ENCODE measurements around the gene PRKCQ.
"Not testable (repeated sequence)": the region's sequence is repeated elsewhere in the genome, so short reads cannot be mapped to it uniquely, and the experiment has no call there.

PRKCQ gene

GRCh38 chr10:6494442-6494819, 85.6 kb downstream of the PRKCQ start:
- peaks cover 0 to 3% of the 10 kb centered on the region in 2 donors for H3K36me3 Mint-ChIP-seq
- DNase-seq (no peak), ATAC-seq (replicated peaks) (no peak)
- H3K4me1 Mint-ChIP-seq, result peaks cover 12 to 24% of the 10 kb centered on the region in 2 donors
- H3K9me3 Mint-ChIP-seq, result peaks cover 0 to 3% of the 10 kb centered on the region in 2 donors
- no peak overlapping the region for H3K4me3 Mint-ChIP-seq
- no peak overlapping the region for H3K27ac Mint-ChIP-seq
- H3K27me3 Mint-ChIP-seq, result peaks cover 0 to 9% of the 10 kb centered on the region in 2 donors

DNA sequence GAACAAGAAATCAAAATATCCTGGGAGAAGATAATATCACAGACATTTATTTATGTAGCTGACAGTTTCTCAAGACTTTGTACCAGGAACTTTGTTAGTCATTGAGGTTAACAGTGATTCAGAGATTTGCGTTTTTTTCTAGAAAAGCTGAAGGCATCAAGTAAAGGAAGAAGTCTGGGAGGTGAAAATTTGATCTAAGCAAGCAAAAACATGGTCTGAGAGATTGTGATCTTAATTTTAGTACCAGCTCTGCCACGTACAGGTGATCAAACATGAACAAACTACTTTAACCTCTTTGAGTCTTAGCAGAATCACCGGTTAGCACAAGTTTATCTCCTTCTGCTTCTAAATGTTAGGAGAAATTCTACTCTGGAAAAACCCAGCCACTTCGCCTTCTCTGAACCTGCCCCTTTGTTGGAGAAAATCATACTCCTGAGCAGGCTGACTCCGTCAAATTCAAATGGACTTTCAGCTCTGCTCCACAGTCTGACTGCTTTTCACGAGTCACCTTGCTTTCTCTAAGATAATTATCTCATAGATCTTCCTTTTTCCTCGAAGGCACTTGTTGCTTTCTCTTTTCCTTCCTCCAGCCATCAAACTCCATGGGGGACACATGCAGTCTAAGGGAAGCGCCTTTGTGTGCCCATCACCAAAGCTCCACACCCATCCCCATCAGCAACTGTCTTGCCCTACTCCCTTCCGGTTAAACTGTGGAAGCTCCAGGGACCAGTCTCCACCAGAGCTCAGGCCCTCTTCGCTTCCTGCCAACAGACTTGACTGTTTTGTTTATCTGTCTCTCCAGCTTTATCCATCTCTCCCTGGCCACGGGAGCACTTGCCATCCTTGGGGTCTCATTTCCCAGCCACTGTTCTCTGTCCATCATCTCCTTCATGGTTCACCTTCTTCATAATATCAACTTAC, 86.3 kb downstream of the PRKCQ start:
- Mint-ChIP-seq H3K4me1 (peaks cover 10 to 22% of the 10 kb centered on the region in 2 donors), H3K27me3 (peaks cover 0 to 13% of the 10 kb centered on the region in 2 donors), H3K9me3 (peaks cover 0 to 3% of the 10 kb centered on the region in 2 donors), H3K27ac (no peak overlapping the region), H3K4me3 (no peak overlapping the region), H3K36me3 (peaks cover 0 to 3% of the 10 kb centered on the region in 2 donors)
- no peak for ATAC-seq (replicated peaks)
- no peak for DNase-seq

DNA sequence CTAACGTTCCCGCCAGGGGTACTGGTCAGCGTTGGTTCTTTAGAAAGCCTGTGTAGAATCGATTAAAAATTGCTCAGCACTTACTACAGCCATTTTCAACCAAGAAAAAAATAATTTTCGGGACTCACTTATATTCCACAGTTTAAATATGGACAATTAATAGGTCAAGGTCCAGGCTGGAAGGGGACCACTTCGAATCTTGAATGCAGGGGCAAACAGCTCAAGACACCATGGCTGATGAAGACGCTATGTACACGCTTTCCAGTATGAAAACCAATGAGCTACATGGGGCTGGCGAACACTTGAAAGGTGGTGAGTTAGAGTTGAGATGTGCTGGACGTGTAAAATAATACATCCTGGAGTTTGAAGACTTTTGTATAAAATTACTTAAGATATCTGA, 87.2 kb downstream of the PRKCQ start:
- ATAC-seq (replicated peaks) (no peak), DNase-seq (no peak)
- no peaks in the 10 kb centered on the region for H3K36me3 Mint-ChIP-seq
- no peaks in the 10 kb centered on the region for H3K9me3 Mint-ChIP-seq
- H3K4me3 Mint-ChIP-seq, result no peak overlapping the region
- no peak overlapping the region for H3K27ac Mint-ChIP-seq
- H3K4me1 Mint-ChIP-seq, result peaks cover 2 to 14% of the 10 kb centered on the region in 2 donors
- peaks cover 0 to 7% of the 10 kb centered on the region in 2 donors for H3K27me3 Mint-ChIP-seq

- DNase-seq, result no peak
- no peaks in the 10 kb centered on the region for H3K36me3 Mint-ChIP-seq
- H3K9me3 Mint-ChIP-seq, result no peaks in the 10 kb centered on the region
- no peak for ATAC-seq (replicated peaks)
- peaks cover 0 to 7% of the 10 kb centered on the region in 2 donors for H3K27me3 Mint-ChIP-seq
- no peak overlapping the region for H3K4me3 Mint-ChIP-seq
- H3K27ac Mint-ChIP-seq, result no peak overlapping the region
- H3K4me1 Mint-ChIP-seq, result peaks cover 2 to 8% of the 10 kb centered on the region in 2 donors
These were observed 88.1 kb downstream of the PRKCQ start for GRCh38 chr10:6491841-6492609.

GRCh38 chr10:6490614-6491013, 89.5 kb downstream of the PRKCQ start:
- peaks cover 2 to 8% of the 10 kb centered on the region in 2 donors for H3K4me1 Mint-ChIP-seq
- ATAC-seq (replicated peaks) (no peak), DNase-seq (no peak)
- no peaks in the 10 kb centered on the region for H3K36me3 Mint-ChIP-seq
- H3K9me3 Mint-ChIP-seq, result no peaks in the 10 kb centered on the region
- H3K27ac Mint-ChIP-seq, result no peak overlapping the region
- H3K27me3 Mint-ChIP-seq, result peaks cover 0 to 7% of the 10 kb centered on the region in 2 donors
- no peak overlapping the region for H3K4me3 Mint-ChIP-seq

DNA sequence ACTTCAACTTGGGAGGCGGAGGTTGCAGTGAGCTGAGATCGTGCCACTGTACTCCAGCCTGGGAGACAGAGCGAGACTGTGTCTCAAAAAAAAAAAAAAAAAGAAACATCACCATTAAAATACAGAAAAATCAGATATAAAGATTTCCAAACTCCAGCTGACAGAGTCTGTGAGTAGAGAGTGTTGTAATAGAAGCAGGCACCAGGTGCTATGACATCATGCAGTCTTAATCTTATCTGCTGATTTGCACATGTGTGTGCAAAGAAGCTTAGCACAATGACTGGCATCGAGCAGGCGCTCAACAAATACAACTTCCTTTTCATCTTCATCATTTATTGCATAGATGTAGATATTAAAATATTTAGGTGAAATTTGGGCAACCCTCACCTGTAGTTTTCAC, 92.2 kb downstream of the PRKCQ start:
- H3K9me3 Mint-ChIP-seq, result no peaks in the 10 kb centered on the region

DNA sequence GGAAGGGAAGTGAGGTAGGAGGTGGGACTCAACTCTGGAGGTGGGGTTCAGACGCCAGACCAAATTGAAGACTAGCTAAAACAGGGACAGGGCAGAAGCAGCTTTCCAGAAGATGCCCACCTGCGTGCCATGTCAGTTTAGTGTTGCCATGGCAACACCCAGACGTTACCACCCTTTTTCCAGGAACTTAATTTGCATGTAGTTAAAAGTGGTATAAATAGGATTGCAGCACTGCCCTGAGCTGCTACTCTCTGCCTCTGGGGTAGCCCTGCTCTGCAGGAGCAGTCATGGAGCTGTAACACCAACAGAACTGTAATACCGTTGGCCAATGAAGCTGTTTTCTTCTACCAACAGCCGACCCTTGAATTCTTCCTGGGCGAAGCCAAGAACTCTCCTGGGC, 93.8 kb downstream of the PRKCQ start:
- Mint-ChIP-seq H3K4me3 (no peak overlapping the region), H3K4me1 (peaks cover 7 to 18% of the 10 kb centered on the region in 2 donors), H3K9me3 (no peaks in the 10 kb centered on the region), H3K27me3 (peaks cover 0 to 7% of the 10 kb centered on the region in 2 donors), H3K27ac (no peak overlapping the region), H3K36me3 (no peaks in the 10 kb centered on the region)
- peak in 1 of 2 donors; percentile 19 for ATAC-seq (replicated peaks)
- no peak for DNase-seq

More for the DNA sequence above, 92.2 kb downstream of the PRKCQ start:
- Mint-ChIP-seq H3K27ac (no peak overlapping the region), H3K4me3 (no peak overlapping the region), H3K4me1 (peaks cover 5 to 15% of the 10 kb centered on the region in 2 donors), H3K27me3 (peaks cover 0 to 7% of the 10 kb centered on the region in 2 donors), H3K36me3 (no peaks in the 10 kb centered on the region)
- ATAC-seq (replicated peaks) (no peak), DNase-seq (no peak)

GRCh38 chr10:6482737-6483357, 97.2 kb downstream of the PRKCQ start:
- H3K4me3 Mint-ChIP-seq, result no peak overlapping the region
- ATAC-seq (replicated peaks) (no peak), DNase-seq (no peak)
- H3K27ac Mint-ChIP-seq, result peak overlapping the region; percentile 25
- H3K9me3 Mint-ChIP-seq, result no peaks in the 10 kb centered on the region
- H3K4me1 Mint-ChIP-seq, result peaks cover 5 to 11% of the 10 kb centered on the region in 2 donors
- H3K27me3 Mint-ChIP-seq, result no peaks in the 10 kb centered on the region
- no peaks in the 10 kb centered on the region for H3K36me3 Mint-ChIP-seq

- no peaks in the 10 kb centered on the region for H3K36me3 Mint-ChIP-seq
- no peaks in the 10 kb centered on the region for H3K9me3 Mint-ChIP-seq
- ATAC-seq (replicated peaks) (no peak), DNase-seq (no peak)
- peaks cover 13 to 24% of the 10 kb centered on the region in 2 donors for H3K4me1 Mint-ChIP-seq
- H3K27ac Mint-ChIP-seq, result no peak overlapping the region
- no peak overlapping the region for H3K4me3 Mint-ChIP-seq
- no peaks in the 10 kb centered on the region for H3K27me3 Mint-ChIP-seq
These were observed 101.4 kb downstream of the PRKCQ start for GRCh38 chr10:6478722-6479121.

GRCh38 chr10:6476989-6477388, 103.1 kb downstream of the PRKCQ start:
- Mint-ChIP-seq H3K4me1 (peaks cover 13 to 28% of the 10 kb centered on the region in 2 donors), H3K27ac (no peak overlapping the region), H3K4me3 (no peak overlapping the region), H3K36me3 (no peaks in the 10 kb centered on the region), H3K27me3 (no peaks in the 10 kb centered on the region), H3K9me3 (no peaks in the 10 kb centered on the region)
- ATAC-seq (replicated peaks) (peak; percentile 36 to 38), DNase-seq (no peak)

DNA sequence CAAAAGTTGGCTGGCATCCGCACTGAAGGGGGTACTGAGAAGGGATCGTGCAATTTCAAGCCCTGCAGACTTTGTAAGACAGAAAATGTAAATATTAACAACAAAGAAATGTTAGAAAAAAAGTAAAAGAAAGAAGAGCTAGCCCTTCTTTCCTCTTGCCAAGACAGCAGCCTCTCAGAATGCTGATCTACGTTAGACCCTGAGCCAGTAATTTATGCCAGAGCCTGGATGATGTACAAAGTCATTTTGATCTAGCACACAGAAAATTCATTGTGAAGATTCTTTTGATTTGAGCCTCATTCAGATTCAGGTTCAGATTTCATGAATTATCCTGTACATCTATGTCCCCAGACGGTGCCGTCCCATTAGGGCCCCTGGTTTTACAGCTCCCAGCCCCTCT, 105.2 kb downstream of the PRKCQ start:
- no peaks in the 10 kb centered on the region for H3K36me3 Mint-ChIP-seq
- no peak overlapping the region for H3K27ac Mint-ChIP-seq
- peaks cover 16 to 32% of the 10 kb centered on the region in 2 donors for H3K4me1 Mint-ChIP-seq
- H3K4me3 Mint-ChIP-seq, result no peak overlapping the region
- peaks cover 0 to 12% of the 10 kb centered on the region in 2 donors for H3K27me3 Mint-ChIP-seq
- peaks cover 1 to 4% of the 10 kb centered on the region in 2 donors for H3K9me3 Mint-ChIP-seq
- no peak for DNase-seq
- no peak for ATAC-seq (replicated peaks)

GRCh38 chr10:6473901-6474370, 106.1 kb downstream of the PRKCQ start:
- DNase-seq (peak; percentile 6), ATAC-seq (replicated peaks) (peak; percentile 80 to 81)
- H3K4me1 Mint-ChIP-seq, result peaks cover 16 to 32% of the 10 kb centered on the region in 2 donors
- peaks cover 0 to 13% of the 10 kb centered on the region in 2 donors for H3K27me3 Mint-ChIP-seq
- peaks cover 1 to 5% of the 10 kb centered on the region in 2 donors for H3K9me3 Mint-ChIP-seq
- H3K27ac Mint-ChIP-seq, result peak overlapping the region; percentile 95
- no peaks in the 10 kb centered on the region for H3K36me3 Mint-ChIP-seq
- H3K4me3 Mint-ChIP-seq, result peak overlapping the region; percentile 78 to 81

DNA sequence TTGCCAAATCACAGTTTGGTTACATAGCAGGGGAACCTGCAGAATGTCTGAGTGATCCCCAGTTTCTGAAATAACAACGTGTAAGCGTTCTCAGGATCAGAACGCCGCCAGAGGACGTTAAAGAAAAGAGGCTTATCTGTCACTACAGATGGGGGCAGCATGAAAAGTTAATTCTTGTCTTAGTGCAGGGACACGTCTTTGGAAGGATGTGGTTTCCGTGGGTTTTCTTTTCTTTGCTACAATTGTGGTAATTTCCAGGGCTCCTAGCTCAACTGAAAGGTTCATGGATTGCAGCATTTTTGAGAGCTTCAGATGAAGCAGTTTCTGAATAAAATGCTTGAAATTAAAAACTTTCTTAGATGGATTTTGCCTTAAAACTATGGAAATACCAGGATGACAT, 106.6 kb downstream of the PRKCQ start:
- Mint-ChIP-seq H3K4me3 (peak overlapping the region in 1 of 2 donors; percentile 42), H3K4me1 (peaks cover 16 to 32% of the 10 kb centered on the region in 2 donors), H3K27me3 (peaks cover 0 to 13% of the 10 kb centered on the region in 2 donors), H3K36me3 (no peaks in the 10 kb centered on the region), H3K27ac (peak overlapping the region; percentile 14), H3K9me3 (peaks cover 1 to 5% of the 10 kb centered on the region in 2 donors)
- ATAC-seq (replicated peaks) (peak; percentile 55 to 62), DNase-seq (no peak)

GRCh38 chr10:6472710-6473005, 107.4 kb downstream of the PRKCQ start:
- DNase-seq; H3K27ac Mint-ChIP-seq; H3K9me3 Mint-ChIP-seq; H3K36me3 Mint-ChIP-seq; ATAC-seq (replicated peaks): not testable (repeated sequence)
- Mint-ChIP-seq H3K27me3 (peaks cover 0 to 13% of the 10 kb centered on the region in 2 donors), H3K4me3 (peak overlapping the region in 1 of 2 donors; percentile 31), H3K4me1 (peaks cover 16 to 32% of the 10 kb centered on the region in 2 donors)

All from stimulated activated naive B cell treated with anti-CD40 and anti-IgM and Interleukin-4, amounts not matched to agents 10 μg/mL and 1 μg/mL and 100 μg/mL, for 72 hours (primary cell).